Glutamatergic neuron (in vitro differentiated cells): ENCODE data around the gene TUBGCP6. TPM values are rescaled to one million over a fixed set of nuclear protein-coding genes. Genes with fewer than 3 reads are reported as not detected.

ENCODE experiments used
- DNase-seq: peaks from one replicate; pipeline ENCODE4 v3.0.0; 2022
- H3K27ac Mint-ChIP-seq: one replicate; pipeline ENCODE4 v1.8.0; 2020; ENCODE audit warnings: mild to moderate bottlenecking, mixed read lengths, inconsistent platforms; ENCODE audit not compliant: unreplicated experiment
- H3K27me3 Mint-ChIP-seq: one replicate; pipeline ENCODE4 v1.8.0; 2020; ENCODE audit warnings: mild to moderate bottlenecking, moderate library complexity, mixed read lengths, inconsistent platforms; ENCODE audit not compliant: unreplicated experiment
- H3K36me3 Mint-ChIP-seq: one replicate; pipeline ENCODE4 v1.8.0; 2020; ENCODE audit warnings: mild to moderate bottlenecking, mixed read lengths, inconsistent platforms; ENCODE audit not compliant: unreplicated experiment
- H3K4me1 Mint-ChIP-seq: one replicate; pipeline ENCODE4 v1.8.0; 2020; ENCODE audit warnings: mild to moderate bottlenecking, low read depth, mixed read lengths, inconsistent platforms; ENCODE audit not compliant: unreplicated experiment
- H3K4me3 Mint-ChIP-seq: one replicate; pipeline ENCODE4 v1.8.0; 2020; ENCODE audit warnings: mild to moderate bottlenecking, mixed read lengths, inconsistent platforms; ENCODE audit not compliant: unreplicated experiment
- H3K9me3 Mint-ChIP-seq: one replicate; pipeline ENCODE4 v1.8.0; 2020; ENCODE audit warnings: mild to moderate bottlenecking, moderate library complexity, mixed read lengths, inconsistent platforms; ENCODE audit not compliant: unreplicated experiment
- CTCF ChIP-seq: fragments of 200-600 bp; sonication (generic); IDR thresholded peaks from one replicate; pipeline ENCODE4 v1.5.0; 2021; ENCODE audit not compliant: partially characterized antibody, unreplicated experiment
- total RNA-seq: library from RNA; stranded (reverse); fragmentation: NEBNext Ultra II Directional; extraction: Animal tissue kit (Norgen Biotek cat#: 25700); gene quantifications from one replicate; pipeline ENCODE4 v1.2.1, GENCODE V29; 2021; ENCODE audit not compliant: unreplicated experiment

TUBGCP6 gene
- total RNA-seq, 1 donor from 2014 or later = 51.0 TPM

- no peak for TF ChIP-seq CTCF
- Mint-ChIP-seq H3K4me3 (peak within 1 kb of the TSS; percentile 89), H3K27me3 (peaks cover 4% of the 10 kb centered on the region), H3K4me1 (peaks cover 7% of the 10 kb centered on the region), H3K36me3 (no peaks in the 10 kb centered on the region), H3K27ac (peak within 1 kb of the TSS; percentile 80), H3K9me3 (peaks cover 5% of the 10 kb centered on the region)
- DNase-seq = peak; percentile 91
Observed at GRCh38 chr22:50185375-50186087, 59.3 kb downstream of the TUBGCP6 start, which contains the start of gene TRABD. Gene TRABD (plus strand): TSS chr22:50185913. CDS start chr22:50193061, 7,148 bp downstream.

- H3K27me3 Mint-ChIP-seq = peaks cover 4% of the 10 kb centered on the region
Observed at GRCh38 chr22:50184902-50185374, 59.9 kb downstream of the TUBGCP6 start.

GRCh38 chr22:50184004-50184901, 60.6 kb downstream of the TUBGCP6 start:
- no peak for DNase-seq
- Mint-ChIP-seq H3K36me3 (no peaks in the 10 kb centered on the region), H3K4me1 (peaks cover 6% of the 10 kb centered on the region), H3K27ac (no peak overlapping the region), H3K27me3 (peaks cover 8% of the 10 kb centered on the region), H3K9me3 (peaks cover 7% of the 10 kb centered on the region), H3K4me3 (peak overlapping the region; percentile 59)
- no peak for TF ChIP-seq CTCF

More at GRCh38 chr22:50184902-50185374, 59.9 kb downstream of the TUBGCP6 start:
- Mint-ChIP-seq H3K27ac (no peak overlapping the region), H3K4me3 (no peak overlapping the region), H3K4me1 (peaks cover 7% of the 10 kb centered on the region), H3K36me3 (no peaks in the 10 kb centered on the region), H3K9me3 (peaks cover 5% of the 10 kb centered on the region)
- DNase-seq = no peak
- TF ChIP-seq CTCF = no peak

GRCh38 chr22:50183141-50183971, 61.5 kb downstream of the TUBGCP6 start:
- no peak overlapping the region for H3K4me3 Mint-ChIP-seq
- no peak for TF ChIP-seq CTCF
- DNase-seq = no peak
- H3K27me3 Mint-ChIP-seq = peaks cover 8% of the 10 kb centered on the region
- no peak overlapping the region for H3K27ac Mint-ChIP-seq
- H3K4me1 Mint-ChIP-seq = peaks cover 6% of the 10 kb centered on the region
- no peaks in the 10 kb centered on the region for H3K36me3 Mint-ChIP-seq
- peaks cover 7% of the 10 kb centered on the region for H3K9me3 Mint-ChIP-seq
